Measurements from ENCODE around the gene LPP.

DNA sequence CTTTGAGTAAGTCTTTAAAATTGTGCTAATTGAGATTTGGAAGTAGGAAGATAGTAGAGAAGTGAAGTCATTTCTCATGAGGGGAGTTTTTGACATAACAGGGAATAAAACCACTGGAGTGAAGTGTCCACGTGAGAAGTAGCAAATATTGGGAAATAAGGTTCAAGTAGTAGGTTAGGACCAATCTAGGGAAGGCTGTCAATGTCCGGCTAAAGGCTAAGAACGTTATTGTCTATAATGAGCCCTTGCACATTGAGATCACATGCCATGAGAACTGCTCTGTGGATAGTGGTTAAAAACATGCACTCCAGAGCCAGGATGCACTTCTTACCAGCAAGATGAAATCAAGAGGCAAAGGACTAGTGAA lies 557.9 kb downstream of the LPP start:
- TF ChIP-seq, protein P1, sequence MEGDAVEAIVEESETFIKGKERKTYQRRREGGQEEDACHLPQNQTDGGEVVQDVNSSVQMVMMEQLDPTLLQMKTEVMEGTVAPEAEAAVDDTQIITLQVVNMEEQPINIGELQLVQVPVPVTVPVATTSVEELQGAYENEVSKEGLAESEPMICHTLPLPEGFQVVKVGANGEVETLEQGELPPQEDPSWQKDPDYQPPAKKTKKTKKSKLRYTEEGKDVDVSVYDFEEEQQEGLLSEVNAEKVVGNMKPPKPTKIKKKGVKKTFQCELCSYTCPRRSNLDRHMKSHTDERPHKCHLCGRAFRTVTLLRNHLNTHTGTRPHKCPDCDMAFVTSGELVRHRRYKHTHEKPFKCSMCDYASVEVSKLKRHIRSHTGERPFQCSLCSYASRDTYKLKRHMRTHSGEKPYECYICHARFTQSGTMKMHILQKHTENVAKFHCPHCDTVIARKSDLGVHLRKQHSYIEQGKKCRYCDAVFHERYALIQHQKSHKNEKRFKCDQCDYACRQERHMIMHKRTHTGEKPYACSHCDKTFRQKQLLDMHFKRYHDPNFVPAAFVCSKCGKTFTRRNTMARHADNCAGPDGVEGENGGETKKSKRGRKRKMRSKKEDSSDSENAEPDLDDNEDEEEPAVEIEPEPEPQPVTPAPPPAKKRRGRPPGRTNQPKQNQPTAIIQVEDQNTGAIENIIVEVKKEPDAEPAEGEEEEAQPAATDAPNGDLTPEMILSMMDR (IDR thresholded peaks at IDR 0.05) = no peak
- TF ChIP-seq POLR2A (IDR thresholded peaks at IDR 0.05) (no peak), EP300 (IDR thresholded peaks at IDR 0.05) (no peak)

Data from tibial nerve (tissue), 4 donors.